SK-N-MC (cell line): Measurements from ENCODE around the gene GAPDHS.

Experiments used
- DNase-seq: peaks from one replicate; pipeline ENCODE4 v3.0.0-alpha.2; 2011; ENCODE audit warnings: low read depth, low spot score
- H3K27ac ChIP-seq: fragments of 200-600 bp; sonication (generic); 2 replicates; pipeline ENCODE4 v1.5.1; 2016; ENCODE audit warnings: mixed run types
- H3K36me3 ChIP-seq: fragments of 200-600 bp; sonication (generic); 2 replicates; pipeline ENCODE4 v1.6.1; 2017; ENCODE audit warnings: antibody characterized with exemption, low read length, mixed read lengths; ENCODE audit not compliant: insufficient read depth
- H3K4me3 ChIP-seq: fragments of 200-600 bp; sonication (generic); 2 replicates; pipeline ENCODE4 v1.5.1; 2016
- H3K9ac ChIP-seq: fragments of 200-600 bp; sonication (generic); 2 replicates; pipeline ENCODE4 v1.8.0; 2017; ENCODE audit warnings: mixed run types, mixed read lengths; ENCODE audit not compliant: insufficient read length
- H3K9me3 ChIP-seq: fragments of 200-600 bp; sonication (generic); 2 replicates; pipeline ENCODE4 v1.6.1; 2017; ENCODE audit warnings: low read depth, mild to moderate bottlenecking, antibody characterized with exemption, low read length, moderate library complexity, mixed read lengths
- EZH2 ChIP-seq: fragments of 200-600 bp; sonication (generic); IDR thresholded peaks from one replicate; pipeline ENCODE4 v1.6.1; 2017; ENCODE audit warnings: antibody characterized with exemption
- FOXP2 ChIP-seq: optimal IDR thresholded peaks from 2 replicates; pipeline ENCODE3; 2011; ENCODE audit warnings: mild to moderate bottlenecking, moderate library complexity; ENCODE audit not compliant: insufficient read depth; ENCODE audit errors: extremely low read length, control extremely low read depth
- POLR2AphosphoS5 ChIP-seq: IDR thresholded peaks from 2 replicates; pipeline ENCODE4 v1.6.1; 2012; ENCODE audit warnings: mild to moderate bottlenecking, low read depth, low read length, borderline replicate concordance

The GAPDHS gene

GRCh38 chr19:35495107-35496064 lies 37.9 kb upstream of the GAPDHS start:
- no peak overlapping the region for H3K27ac ChIP-seq
- no peak for DNase-seq
- no peak overlapping the region for H3K9ac ChIP-seq
- no peaks in the 10 kb centered on the region for H3K9me3 ChIP-seq
- H3K36me3 ChIP-seq, result no peaks in the 10 kb centered on the region
- H3K4me3 ChIP-seq, result no peak overlapping the region
- TF ChIP-seq FOXP2, result no peak
- no peak for TF ChIP-seq EZH2
- no peak for TF ChIP-seq POLR2AphosphoS5

- Histone ChIP-seq H3K9ac (no peak overlapping the region), H3K4me3 (no peak overlapping the region), H3K9me3 (no peaks in the 10 kb centered on the region), H3K27ac (no peak overlapping the region), H3K36me3 (no peaks in the 10 kb centered on the region)
- no peak for DNase-seq
- TF ChIP-seq POLR2AphosphoS5 (no peak), EZH2 (no peak), FOXP2 (no peak)
Measured at GRCh38 chr19:35497406-35497805, 35.9 kb upstream of the GAPDHS start.

GRCh38 chr19:35498220-35498619 lies 35.0 kb upstream of the GAPDHS start:
- H3K9me3 ChIP-seq, result no peaks in the 10 kb centered on the region
- TF ChIP-seq EZH2 (no peak), FOXP2 (no peak), POLR2AphosphoS5 (no peak)
- no peaks in the 10 kb centered on the region for H3K36me3 ChIP-seq
- H3K9ac ChIP-seq, result no peak overlapping the region
- H3K27ac ChIP-seq, result no peak overlapping the region
- no peak for DNase-seq
- no peak overlapping the region for H3K4me3 ChIP-seq

GRCh38 chr19:35498984-35499527 lies 34.2 kb upstream of the GAPDHS start:
- Histone ChIP-seq H3K36me3 (no peaks in the 10 kb centered on the region), H3K4me3 (no peak overlapping the region), H3K27ac (no peak overlapping the region), H3K9me3 (no peaks in the 10 kb centered on the region), H3K9ac (no peak overlapping the region)
- no peak for TF ChIP-seq EZH2
- no peak for TF ChIP-seq POLR2AphosphoS5
- no peak for TF ChIP-seq FOXP2
- DNase-seq, result no peak

GRCh38 chr19:35500611-35501010 lies 32.6 kb upstream of the GAPDHS start:
- TF ChIP-seq POLR2AphosphoS5 (no peak), EZH2 (no peak), FOXP2 (no peak)
- Histone ChIP-seq H3K9ac (no peak overlapping the region), H3K36me3 (no peaks in the 10 kb centered on the region), H3K4me3 (no peak overlapping the region), H3K27ac (no peak overlapping the region), H3K9me3 (no peaks in the 10 kb centered on the region)
- DNase-seq, result no peak

GRCh38 chr19:35501684-35502083 lies 31.6 kb upstream of the GAPDHS start:
- Histone ChIP-seq H3K27ac (no peak overlapping the region), H3K36me3 (no peaks in the 10 kb centered on the region), H3K9me3 (no peaks in the 10 kb centered on the region), H3K9ac (no peak overlapping the region), H3K4me3 (no peak overlapping the region)
- no peak for DNase-seq
- TF ChIP-seq FOXP2 (no peak), POLR2AphosphoS5 (no peak), EZH2 (no peak)

GRCh38 chr19:35502751-35503150 lies 30.5 kb upstream of the GAPDHS start:
- no peak overlapping the region for H3K27ac ChIP-seq
- no peaks in the 10 kb centered on the region for H3K9me3 ChIP-seq
- no peak overlapping the region for H3K9ac ChIP-seq
- no peak overlapping the region for H3K4me3 ChIP-seq
- no peak for DNase-seq
- no peak for TF ChIP-seq EZH2
- no peak for TF ChIP-seq FOXP2
- no peak for TF ChIP-seq POLR2AphosphoS5
- no peaks in the 10 kb centered on the region for H3K36me3 ChIP-seq

- Histone ChIP-seq H3K9ac (no peak overlapping the region), H3K9me3 (no peaks in the 10 kb centered on the region)
Measured at GRCh38 chr19:35506011-35506410, 27.2 kb upstream of the GAPDHS start.

More at GRCh38 chr19:35506011-35506410, 27.2 kb upstream of the GAPDHS start:
- Histone ChIP-seq H3K27ac (no peak overlapping the region), H3K4me3 (no peak overlapping the region), H3K36me3 (no peaks in the 10 kb centered on the region)
- TF ChIP-seq POLR2AphosphoS5 (no peak), FOXP2 (no peak), EZH2 (no peak)
- no peak for DNase-seq
